Neural crest cell (in vitro differentiated cells): ENCODE data around the gene CAPN9. TPM values are rescaled to one million over a fixed set of nuclear protein-coding genes. Genes with fewer than 3 reads are reported as not detected.
"Not testable (repeated sequence)": the region's sequence is repeated elsewhere in the genome, so short reads cannot be mapped to it uniquely, and the experiment has no call there.

ENCODE experiments used
- DNase-seq: peaks from one replicate; pipeline ENCODE4 v3.0.0; 2021; ENCODE audit warnings: low read depth, mixed read lengths, low spot score
- H3K27ac Mint-ChIP-seq: one replicate; pipeline ENCODE4 v1.8.0; 2021; ENCODE audit warnings: mild to moderate bottlenecking, mixed read lengths; ENCODE audit not compliant: unreplicated experiment
- H3K27me3 Mint-ChIP-seq: 2 replicates; pipeline ENCODE4 v1.8.0; 2021; ENCODE audit warnings: low read depth, mild to moderate bottlenecking, mixed read lengths
- H3K36me3 Mint-ChIP-seq: 2 replicates; pipeline ENCODE4 v1.8.0; 2021; ENCODE audit warnings: low read depth, mild to moderate bottlenecking, mixed read lengths
- H3K4me1 Mint-ChIP-seq: 2 replicates; pipeline ENCODE4 v1.8.0; 2021; ENCODE audit warnings: mixed read lengths
- H3K4me3 Mint-ChIP-seq: one replicate; pipeline ENCODE4 v1.8.0; 2021; ENCODE audit warnings: mild to moderate bottlenecking, mixed read lengths
- H3K9me3 Mint-ChIP-seq: 2 replicates; pipeline ENCODE4 v1.8.0; 2021; ENCODE audit warnings: mixed read lengths
- CTCF ChIP-seq: fragments of 200-600 bp; sonication (generic); conservative IDR thresholded peaks from 2 replicates; pipeline ENCODE4 v1.5.0; 2021; ENCODE audit warnings: antibody characterized with exemption, mild to moderate bottlenecking
- total RNA-seq: library from RNA; stranded (reverse); gene quantifications from 2 replicates; pipeline ENCODE4 v1.2.1, GENCODE V29; 2021

The CAPN9 gene
- total RNA-seq, 1 donor from 2014 or later = 4.0 TPM

DNA sequence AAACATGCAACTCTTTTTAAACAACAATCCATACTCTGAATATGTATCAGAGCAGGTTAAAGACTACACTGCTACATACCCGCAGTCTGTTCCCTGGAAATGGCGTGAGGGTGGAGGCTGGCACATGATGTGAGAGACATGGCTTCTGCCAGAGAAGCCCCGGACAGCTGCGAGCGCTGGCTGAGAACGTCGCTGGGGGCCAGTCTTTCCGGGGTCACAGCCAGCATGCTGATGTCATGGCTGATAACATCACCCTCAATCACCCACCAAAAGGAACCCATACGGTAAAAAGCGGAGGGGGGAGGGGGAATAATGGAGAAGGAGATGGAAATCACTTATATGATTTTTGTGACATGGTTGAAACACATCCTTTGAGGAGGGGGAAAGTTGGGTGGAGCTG is 92.0 kb downstream of the CAPN9 start:
- Mint-ChIP-seq H3K36me3 (peaks cover 35% of the 10 kb centered on the region), H3K4me3 (no peak overlapping the region), H3K27me3 (no peaks in the 10 kb centered on the region), H3K9me3 (no peaks in the 10 kb centered on the region), H3K27ac (no peak overlapping the region), H3K4me1 (peaks cover 23% of the 10 kb centered on the region)
- DNase-seq = no peak
- no peak for TF ChIP-seq CTCF

GRCh38 chr1:230842801-230843200 is 95.6 kb downstream of the CAPN9 start:
- H3K36me3 Mint-ChIP-seq = peaks cover 42% of the 10 kb centered on the region
- peak overlapping the region; percentile 78 for H3K27ac Mint-ChIP-seq
- H3K4me3 Mint-ChIP-seq = no peak overlapping the region
- no peak for DNase-seq
- H3K4me1 Mint-ChIP-seq = peaks cover 7% of the 10 kb centered on the region
- no peaks in the 10 kb centered on the region for H3K9me3 Mint-ChIP-seq
- H3K27me3 Mint-ChIP-seq = no peaks in the 10 kb centered on the region
- TF ChIP-seq CTCF = no peak

DNA sequence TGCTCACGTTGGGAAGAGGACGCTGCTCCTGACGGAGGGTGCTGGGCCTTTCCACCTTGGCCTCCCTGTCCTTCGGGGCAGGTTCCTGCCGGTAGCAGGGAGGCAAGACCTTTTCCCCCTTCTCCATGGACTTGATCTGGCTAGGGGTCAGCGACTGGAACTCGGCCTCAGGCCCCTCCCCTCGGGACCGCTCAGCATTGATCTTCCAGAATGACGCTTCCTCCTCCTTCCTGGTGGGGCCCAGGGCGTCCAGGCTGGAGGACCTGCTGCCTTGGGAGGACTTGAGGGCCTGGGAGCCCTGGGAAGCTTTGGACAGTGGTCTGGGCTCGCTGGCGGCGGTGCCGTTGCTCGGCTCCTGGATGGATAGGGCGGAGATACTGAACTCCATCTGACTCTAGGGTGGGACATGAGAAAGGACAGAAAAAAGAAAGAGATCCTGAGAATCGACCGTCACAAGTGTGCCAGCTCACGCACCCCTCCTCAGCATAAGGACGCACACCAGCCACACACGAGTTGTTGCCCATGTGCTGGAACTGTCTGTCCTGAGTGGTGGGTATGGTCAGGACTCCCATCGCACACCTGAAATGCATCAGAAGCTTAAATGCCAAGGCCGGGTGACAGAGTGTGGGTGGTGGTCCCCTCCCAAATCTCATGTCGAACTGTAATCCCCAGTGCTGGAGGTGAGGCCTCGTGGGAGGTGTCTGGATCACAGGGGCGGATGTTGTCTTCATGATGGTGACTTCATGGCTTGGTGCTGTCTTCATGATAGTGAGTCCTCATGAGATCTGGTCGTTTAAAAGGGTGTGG is 96.5 kb downstream of the CAPN9 start:
- no peak for TF ChIP-seq CTCF
- Mint-ChIP-seq H3K27me3 (no peaks in the 10 kb centered on the region), H3K36me3 (peaks cover 37% of the 10 kb centered on the region), H3K9me3 (no peaks in the 10 kb centered on the region), H3K4me1 (peaks cover 13% of the 10 kb centered on the region), H3K4me3 (no peak overlapping the region), H3K27ac (peak overlapping the region; percentile 35)
- DNase-seq = no peak

GRCh38 chr1:230844561-230844960 is 97.4 kb downstream of the CAPN9 start:
- no peak for DNase-seq
- Mint-ChIP-seq H3K9me3 (no peaks in the 10 kb centered on the region), H3K27ac (no peak overlapping the region), H3K4me3 (no peak overlapping the region), H3K4me1 (peaks cover 14% of the 10 kb centered on the region), H3K27me3 (no peaks in the 10 kb centered on the region), H3K36me3 (peaks cover 31% of the 10 kb centered on the region)
- no peak for TF ChIP-seq CTCF

DNA sequence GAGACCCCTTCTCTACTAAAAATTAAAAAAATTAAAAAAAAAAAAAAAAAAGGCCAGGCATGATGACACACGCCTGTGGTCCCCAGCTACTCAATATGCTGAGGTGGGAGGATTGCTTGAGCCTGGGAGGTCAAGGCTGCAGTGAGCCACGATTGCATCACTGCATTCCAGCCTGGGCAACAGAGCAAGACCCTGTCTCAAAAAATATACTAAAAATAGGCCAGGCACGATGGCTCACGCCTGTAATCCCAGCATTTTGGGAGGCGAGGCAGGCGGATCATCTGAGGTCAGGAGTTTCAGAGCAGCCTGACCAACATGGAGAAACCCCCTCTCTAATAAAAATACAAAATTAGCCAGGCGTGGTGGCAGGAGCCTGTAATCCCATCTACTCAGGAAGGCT is 98.0 kb downstream of the CAPN9 start:
- H3K9me3 Mint-ChIP-seq, DNase-seq, H3K4me3 Mint-ChIP-seq, H3K27ac Mint-ChIP-seq, H3K27me3 Mint-ChIP-seq: not testable (repeated sequence)
- Mint-ChIP-seq H3K4me1 (peaks cover 20% of the 10 kb centered on the region), H3K36me3 (peaks cover 28% of the 10 kb centered on the region)

DNA sequence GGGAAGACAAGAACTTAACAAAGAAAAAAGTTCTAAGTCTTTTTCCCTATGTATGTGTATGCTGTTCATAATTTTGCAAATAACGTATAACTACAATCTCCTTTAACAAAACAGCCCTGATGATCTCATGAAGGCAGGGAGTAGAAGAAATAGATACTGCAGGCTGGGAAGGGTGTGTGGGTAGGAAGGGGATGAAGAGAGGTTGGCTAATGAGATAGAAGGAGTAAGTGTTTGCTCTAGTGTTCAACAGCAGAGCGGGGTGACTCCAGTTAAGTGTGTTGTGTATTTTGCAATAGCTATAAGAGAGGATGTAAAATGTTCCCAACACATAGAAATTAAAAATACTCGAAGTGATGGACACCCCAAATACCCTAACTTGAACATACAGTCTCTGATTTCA is 101.0 kb downstream of the CAPN9 start:
- H3K9me3 Mint-ChIP-seq = no peaks in the 10 kb centered on the region
- no peak overlapping the region for H3K4me3 Mint-ChIP-seq
- DNase-seq = no peak
- peaks cover 34% of the 10 kb centered on the region for H3K36me3 Mint-ChIP-seq
- no peaks in the 10 kb centered on the region for H3K27me3 Mint-ChIP-seq
- H3K4me1 Mint-ChIP-seq = peaks cover 39% of the 10 kb centered on the region
- peak overlapping the region; percentile 32 for H3K27ac Mint-ChIP-seq
- TF ChIP-seq CTCF = no peak
